OCI-LY1 (cell line): ENCODE data around the gene C11orf21.

Experiments used
- H2AFZ ChIP-seq: fragments of 200-600 bp; sonication (generic), shearing (Covaris generic); 2 replicates; pipeline ENCODE4 v1.6.0; 2014; ENCODE audit warnings: antibody characterized with exemption, mild to moderate bottlenecking, low read length
- H3F3A ChIP-seq: fragments of 200-600 bp; sonication (generic), shearing (Covaris generic); 2 replicates; pipeline ENCODE4 v1.6.0; 2014; ENCODE audit warnings: mild to moderate bottlenecking, antibody characterized with exemption, low read length, moderate library complexity; ENCODE audit not compliant: insufficient read depth
- H3K27ac ChIP-seq: fragments of 200-600 bp; sonication (generic); 2 replicates; pipeline ENCODE4 v1.5.1; 2014; ENCODE audit warnings: low read length, mixed run types, mild to moderate bottlenecking, low read depth; ENCODE audit not compliant: poor library complexity, severe bottlenecking
- H3K27me3 ChIP-seq: fragments of 200-600 bp; sonication (generic); 2 replicates; pipeline ENCODE4 v1.6.0; 2014; ENCODE audit warnings: antibody characterized with exemption, mild to moderate bottlenecking, low read length, moderate library complexity; ENCODE audit not compliant: insufficient read depth
- H3K36me3 ChIP-seq: fragments of 200-600 bp; sonication (generic); 2 replicates; pipeline ENCODE4 v1.6.1; 2014; ENCODE audit warnings: mild to moderate bottlenecking, antibody characterized with exemption, low read length, moderate library complexity, mixed read lengths; ENCODE audit not compliant: insufficient read depth
- H3K4me1 ChIP-seq: fragments of 200-600 bp; sonication (generic); 2 replicates; pipeline ENCODE4 v1.5.1; 2014; ENCODE audit warnings: mild to moderate bottlenecking, low read length, moderate library complexity; ENCODE audit not compliant: insufficient read depth, severe bottlenecking
- H3K4me2 ChIP-seq: fragments of 200-600 bp; sonication (generic), shearing (Covaris generic); 2 replicates; pipeline ENCODE4 v1.6.1; 2014; ENCODE audit warnings: low read length
- H3K4me3 ChIP-seq: fragments of 200-600 bp; sonication (generic); 2 replicates; pipeline ENCODE4 v1.5.1; 2014; ENCODE audit warnings: low read length, low read depth, mild to moderate bottlenecking, mixed read lengths; ENCODE audit not compliant: poor library complexity, severe bottlenecking
- H3K79me2 ChIP-seq: fragments of 200-600 bp; shearing (Covaris generic); 2 replicates; pipeline ENCODE4 v1.6.1; 2016; ENCODE audit warnings: mixed run types, low read length, mixed read lengths; ENCODE audit not compliant: insufficient read depth
- H3K9ac ChIP-seq: fragments of 200-600 bp; sonication (generic), shearing (Covaris generic); 2 replicates; pipeline ENCODE4 v1.6.1; 2014; ENCODE audit warnings: mild to moderate bottlenecking, low read length, mixed read lengths
- H3K9me2 ChIP-seq: fragments of 200-600 bp; sonication (generic), shearing (Covaris generic); 2 replicates; pipeline ENCODE4 v1.6.1; 2014; ENCODE audit warnings: low read depth, mild to moderate bottlenecking, low read length, mixed read lengths
- H3K9me3 ChIP-seq: fragments of 200-600 bp; shearing (Covaris generic); 2 replicates; pipeline ENCODE4 v1.6.1; 2014; ENCODE audit warnings: low read length, mixed read lengths
- H4K20me1 ChIP-seq: fragments of 200-600 bp; sonication (generic), shearing (Covaris generic); 2 replicates; pipeline ENCODE4 v1.6.0; 2016; ENCODE audit warnings: mild to moderate bottlenecking, low read length; ENCODE audit not compliant: insufficient read depth
- CTCF ChIP-seq: fragments of 200-600 bp; sonication (generic), shearing (Covaris generic); IDR thresholded peaks from 2 replicates; pipeline ENCODE4 v1.5.1; 2017; ENCODE audit warnings: mild to moderate bottlenecking, antibody characterized with exemption, low read length, moderate library complexity, mixed read lengths
- EZH2 ChIP-seq: fragments of 200-600 bp; sonication (generic), shearing (Covaris generic); IDR thresholded peaks from 2 replicates; pipeline ENCODE4 v1.8.0; 2017; ENCODE audit warnings: borderline replicate concordance, mixed run types, mild to moderate bottlenecking, antibody characterized with exemption, low read length, moderate library complexity, mixed read lengths

The C11orf21 gene

GRCh38 chr11:2273771-2274170 is 27.9 kb downstream of the C11orf21 start:
- 0 out of 2 replicates have a peak, but pooled peaks cover 4% of the 10 kb centered on the region for H3K27me3 ChIP-seq
- H3K9me2 ChIP-seq: no peaks in the 10 kb centered on the region
- no peak overlapping the region for H3K27ac ChIP-seq
- H3F3A ChIP-seq: no peaks in the 10 kb centered on the region
- H3K36me3 ChIP-seq: no peaks in the 10 kb centered on the region
- no peak overlapping the region for H2AFZ ChIP-seq
- no peaks in the 10 kb centered on the region for H4K20me1 ChIP-seq
- no peak overlapping the region for H3K4me3 ChIP-seq
- H3K4me2 ChIP-seq: no peak overlapping the region
- no peaks in the 10 kb centered on the region for H3K9me3 ChIP-seq
- no peak for TF ChIP-seq EZH2
- TF ChIP-seq CTCF: no peak
- no peak overlapping the region for H3K9ac ChIP-seq
- no peaks in the 10 kb centered on the region for H3K79me2 ChIP-seq
- H3K4me1 ChIP-seq: no peaks in the 10 kb centered on the region

GRCh38 chr11:2273311-2273710 is 28.4 kb downstream of the C11orf21 start:
- Histone ChIP-seq H3K9me3 (no peaks in the 10 kb centered on the region), H3K79me2 (no peaks in the 10 kb centered on the region), H3F3A (no peaks in the 10 kb centered on the region), H3K9ac (no peak overlapping the region), H3K36me3 (no peaks in the 10 kb centered on the region), H3K4me2 (no peak overlapping the region), H2AFZ (no peak overlapping the region), H3K27me3 (0 out of 2 replicates have a peak, but pooled peaks cover 4% of the 10 kb centered on the region), H4K20me1 (no peaks in the 10 kb centered on the region), H3K9me2 (no peaks in the 10 kb centered on the region), H3K27ac (no peak overlapping the region), H3K4me1 (no peaks in the 10 kb centered on the region), H3K4me3 (no peak overlapping the region)
- TF ChIP-seq CTCF (no peak), EZH2 (no peak)

- H4K20me1 ChIP-seq: no peaks in the 10 kb centered on the region
- H3K4me1 ChIP-seq: no peaks in the 10 kb centered on the region
- H3K9me2 ChIP-seq: no peaks in the 10 kb centered on the region
- H3K79me2 ChIP-seq: no peaks in the 10 kb centered on the region
- H2AFZ ChIP-seq: no peak overlapping the region
- H3K4me2 ChIP-seq: no peak overlapping the region
- H3F3A ChIP-seq: no peaks in the 10 kb centered on the region
- TF ChIP-seq CTCF (no peak), EZH2 (no peak)
- H3K27ac ChIP-seq: no peak overlapping the region
- no peaks in the 10 kb centered on the region for H3K9me3 ChIP-seq
- H3K27me3 ChIP-seq: 0 out of 2 replicates have a peak, but pooled peaks cover 4% of the 10 kb centered on the region
- no peak overlapping the region for H3K9ac ChIP-seq
- H3K4me3 ChIP-seq: no peak overlapping the region
- no peaks in the 10 kb centered on the region for H3K36me3 ChIP-seq
Observed at GRCh38 chr11:2272946-2273280, 28.8 kb downstream of the C11orf21 start.
